HEK293 (cell line): ENCODE data around the gene C1orf74.
"Not testable (repeated sequence)": the region's sequence is repeated elsewhere in the genome, so short reads cannot be mapped to it uniquely, and the experiment has no call there.

Experiments used
- CTCF ChIA-PET: fragments of 350-600 bp; formaldehyde crosslinking; extraction: SDS; loops from one replicate; lab custom pipeline; 2021; ENCODE audit warnings: antibody characterized with exemption; lab: Yijun Ruan, JAX
- POLR2A ChIA-PET: fragments of 300-600 bp; formaldehyde crosslinking; extraction: SDS; loops from one replicate; lab custom pipeline; 2020; ENCODE audit warnings: antibody characterized with exemption, inconsistent platforms; lab: Yijun Ruan, JAX
- H3K27ac ChIP-seq: fragments of 200-500 bp; sonication (Bioruptor generic); 2 replicates; pipeline ENCODE4 v1.5.1; 2014; ENCODE audit warnings: low read depth, low read length, control low read depth, inconsistent platforms; ENCODE audit errors: extremely low read depth
- H3K36me3 ChIP-seq, 2 experiments: fragments of 200-500 bp in 1 of 2; sonication (Bioruptor generic) in 1 of 2; 1 replicate in 1 of 2; 2 replicates in 1 of 2; pipeline ENCODE4 v1.5.1; 2014 to 2017; ENCODE audit warnings: inconsistent platforms in 2 of 2, low read length in 2 of 2; ENCODE audit not compliant: control insufficient read depth in 2 of 2, insufficient read depth in 1 of 2
- H3K4me1 ChIP-seq: fragments of 200-500 bp; sonication (Bioruptor generic); 2 replicates; pipeline ENCODE4 v1.5.1; 2014; ENCODE audit warnings: mild to moderate bottlenecking, low read length, inconsistent platforms; ENCODE audit not compliant: control insufficient read depth, insufficient read depth
- H3K4me3 ChIP-seq: 2 replicates; pipeline ENCODE4 v1.5.1; 2011; ENCODE audit warnings: low read depth, mild to moderate bottlenecking, control low read depth, low read length, moderate library complexity
- H3K9me3 ChIP-seq: fragments of 200-500 bp; sonication (Bioruptor generic); 2 replicates; pipeline ENCODE4 v1.5.1; 2014; ENCODE audit warnings: low read depth, low read length, inconsistent platforms; ENCODE audit not compliant: control insufficient read depth, insufficient read depth
- HOXC10 ChIP-seq: sonication (generic); formaldehyde crosslinking; IDR thresholded peaks from 2 replicates; pipeline ENCODE4 v1.8.1; 2023; ENCODE audit warnings: mild to moderate bottlenecking, missing genetic modification reagents
- MYNN ChIP-seq: fragments of 450-650 bp; formaldehyde crosslinking; IDR thresholded peaks from 2 replicates; pipeline ENCODE4 v1.5.1; 2016; ENCODE audit warnings: missing biosample characterization, missing genetic modification characterization, borderline replicate concordance
- PRDM10 ChIP-seq: fragments of 450-650 bp; formaldehyde crosslinking; IDR thresholded peaks from 2 replicates; pipeline ENCODE4 v1.5.1; 2016; ENCODE audit warnings: missing biosample characterization, missing genetic modification characterization
- REPIN1 ChIP-seq: fragments of 450-650 bp; formaldehyde crosslinking; IDR thresholded peaks from 2 replicates; pipeline ENCODE4 v1.5.1; 2017; ENCODE audit warnings: missing biosample characterization, missing genetic modification characterization, low read depth
- WT1 ChIP-seq: fragments of 450-650 bp; formaldehyde crosslinking; IDR thresholded peaks from 2 replicates; pipeline ENCODE4 v1.5.1; 2016; ENCODE audit warnings: missing biosample characterization, missing genetic modification characterization
- ZBTB48 ChIP-seq: fragments of 450-650 bp; formaldehyde crosslinking; IDR thresholded peaks from 2 replicates; pipeline ENCODE4 v1.5.1; 2016; ENCODE audit warnings: missing biosample characterization, missing genetic modification characterization
- ZBTB6 ChIP-seq: fragments of 450-650 bp; formaldehyde crosslinking; IDR thresholded peaks from 2 replicates; pipeline ENCODE4 v1.5.1; 2017; ENCODE audit warnings: missing biosample characterization, missing genetic modification characterization
- ZFHX2 ChIP-seq: fragments of 450-650 bp; formaldehyde crosslinking; conservative IDR thresholded peaks from 2 replicates; pipeline ENCODE4 v1.5.1; 2016; ENCODE audit warnings: missing biosample characterization, missing genetic modification characterization
- ZIC2 ChIP-seq: fragments of 450-650 bp; formaldehyde crosslinking; IDR thresholded peaks from 2 replicates; pipeline ENCODE4 v1.5.1; 2016; ENCODE audit warnings: missing biosample characterization, missing genetic modification characterization
- ZNF10 ChIP-seq: fragments of 450-650 bp; formaldehyde crosslinking; IDR thresholded peaks from 2 replicates; pipeline ENCODE4 v1.5.1; 2017; ENCODE audit warnings: missing biosample characterization, missing genetic modification characterization
- ZNF146 ChIP-seq: fragments of 450-650 bp; formaldehyde crosslinking; IDR thresholded peaks from 2 replicates; pipeline ENCODE4 v1.5.1; 2016; ENCODE audit warnings: missing biosample characterization, missing genetic modification characterization
- ZNF18 ChIP-seq: fragments of 450-650 bp; formaldehyde crosslinking; IDR thresholded peaks from 2 replicates; pipeline ENCODE4 v1.5.1; 2016; ENCODE audit warnings: missing biosample characterization, missing genetic modification characterization
- ZNF266 ChIP-seq: fragments of 450-650 bp; formaldehyde crosslinking; IDR thresholded peaks from 2 replicates; pipeline ENCODE4 v1.5.1; 2016; ENCODE audit warnings: missing biosample characterization, missing genetic modification characterization, low read depth
- ZNF292 ChIP-seq: fragments of 450-650 bp; formaldehyde crosslinking; IDR thresholded peaks from 2 replicates; pipeline ENCODE4 v1.5.1; 2016; ENCODE audit warnings: low read depth, missing biosample characterization, missing genetic modification characterization, borderline replicate concordance
- ZNF350 ChIP-seq: fragments of 450-650 bp; formaldehyde crosslinking; IDR thresholded peaks from 2 replicates; pipeline ENCODE4 v1.5.0; 2017; ENCODE audit warnings: missing biosample characterization, mild to moderate bottlenecking, missing genetic modification characterization
- ZNF529 ChIP-seq: fragments of 450-650 bp; formaldehyde crosslinking; IDR thresholded peaks from 2 replicates; pipeline ENCODE4 v1.5.1; 2017; ENCODE audit warnings: missing genetic modification characterization, missing biosample characterization; ENCODE audit not compliant: insufficient replicate concordance
- ZNF549 ChIP-seq: fragments of 450-650 bp; IDR thresholded peaks from 2 replicates; pipeline ENCODE4 v1.5.1; 2018; ENCODE audit warnings: missing biosample characterization, missing genetic modification characterization, mild to moderate bottlenecking, inconsistent platforms, moderate library complexity
- ZNF791 ChIP-seq: fragments of 450-650 bp; formaldehyde crosslinking; IDR thresholded peaks from 2 replicates; pipeline ENCODE4 v1.5.1; 2016; ENCODE audit warnings: missing biosample characterization, missing genetic modification characterization
- ZSCAN4 ChIP-seq: fragments of 450-650 bp; formaldehyde crosslinking; IDR thresholded peaks from 2 replicates; pipeline ENCODE4 v1.5.1; 2017; ENCODE audit warnings: missing biosample characterization, missing genetic modification characterization
- TF ChIP-seq, protein P1 (sequence below): fragments of 450-650 bp; formaldehyde crosslinking; IDR thresholded peaks from 2 replicates; pipeline ENCODE4 v1.5.1; 2017; ENCODE audit warnings: missing biosample characterization, missing genetic modification characterization
- TF ChIP-seq, protein P2 (sequence below): fragments of 450-650 bp; formaldehyde crosslinking; IDR thresholded peaks from 2 replicates; pipeline ENCODE4 v1.5.1; 2016; ENCODE audit warnings: missing biosample characterization, missing genetic modification characterization

C1orf74 gene

DNA sequence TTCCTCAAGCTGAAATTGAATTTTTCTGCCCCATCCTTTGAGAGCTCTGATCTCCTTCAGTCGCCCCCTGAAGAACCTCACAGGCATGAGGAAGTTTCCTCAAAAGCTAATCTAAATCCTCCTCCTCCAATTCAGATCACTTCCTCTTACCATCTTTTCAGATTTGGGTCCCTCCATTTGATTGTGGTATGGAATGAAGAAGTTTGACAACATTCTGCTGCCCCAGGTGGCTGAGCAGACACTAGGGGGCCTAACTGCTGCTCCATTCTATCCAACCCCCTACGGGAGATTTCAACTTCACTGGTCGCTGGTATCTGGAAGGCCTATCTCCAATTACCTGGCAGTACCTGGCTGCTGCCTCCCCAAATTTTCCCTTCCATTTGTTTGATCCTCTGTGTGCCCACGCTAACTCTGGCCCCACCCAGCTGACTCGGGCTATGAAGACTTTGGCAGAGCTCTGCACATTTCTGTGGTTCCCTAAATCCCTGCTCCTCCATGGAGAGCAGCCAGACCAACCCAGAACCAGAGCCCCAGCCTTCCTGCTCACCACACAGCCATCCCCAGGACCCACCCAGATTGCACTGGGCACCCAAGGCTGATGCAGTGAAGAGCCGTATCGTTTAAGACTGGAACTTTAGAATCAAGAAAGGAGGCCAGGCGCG is 13.8 kb upstream of the C1orf74 start:
- Histone ChIP-seq H3K9me3 (no peaks in the 10 kb centered on the region), H3K27ac (no peak overlapping the region), H3K4me3 (no peak overlapping the region)
- TF ChIP-seq, protein P1, sequence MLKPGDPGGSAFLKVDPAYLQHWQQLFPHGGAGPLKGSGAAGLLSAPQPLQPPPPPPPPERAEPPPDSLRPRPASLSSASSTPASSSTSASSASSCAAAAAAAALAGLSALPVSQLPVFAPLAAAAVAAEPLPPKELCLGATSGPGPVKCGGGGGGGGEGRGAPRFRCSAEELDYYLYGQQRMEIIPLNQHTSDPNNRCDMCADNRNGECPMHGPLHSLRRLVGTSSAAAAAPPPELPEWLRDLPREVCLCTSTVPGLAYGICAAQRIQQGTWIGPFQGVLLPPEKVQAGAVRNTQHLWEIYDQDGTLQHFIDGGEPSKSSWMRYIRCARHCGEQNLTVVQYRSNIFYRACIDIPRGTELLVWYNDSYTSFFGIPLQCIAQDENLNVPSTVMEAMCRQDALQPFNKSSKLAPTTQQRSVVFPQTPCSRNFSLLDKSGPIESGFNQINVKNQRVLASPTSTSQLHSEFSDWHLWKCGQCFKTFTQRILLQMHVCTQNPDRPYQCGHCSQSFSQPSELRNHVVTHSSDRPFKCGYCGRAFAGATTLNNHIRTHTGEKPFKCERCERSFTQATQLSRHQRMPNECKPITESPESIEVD (tag by site-specific recombination), result no peak
- peak; percentile 30; the same call in 1 of the 2 replicates for TF ChIP-seq PRDM10 (tag by site-specific recombination)
- TF ChIP-seq, all 188 proteins: peak for 1
- POLR2A ChIA-PET, result no interaction called here
- CTCF ChIA-PET, result interaction anchor here (0.7 to 6.5 kb wide), 6 partner anchors 10 to 222 kb away, joined by 3 to 49 read pairs (median 4); partner anchors contain the start of genes C1orf74 and UTP25
- H3K36me3 ChIP-seq, result no peaks in the 10 kb centered on the region
- H3K4me1 ChIP-seq, result peaks cover 11% of the 10 kb centered on the region; the same call in 1 of the 2 replicates

GRCh38 chr1:209793711-209794110 is 9.4 kb upstream of the C1orf74 start:
- H3K9me3 ChIP-seq, H3K36me3 ChIP-seq, POLR2A ChIA-PET, H3K4me3 ChIP-seq, H3K4me1 ChIP-seq, H3K27ac ChIP-seq: not testable (repeated sequence)
- CTCF ChIA-PET, result interaction anchor here (0.6 to 1.0 kb wide), 3 partner anchors 22 to 202 kb away, joined by 3 to 5 read pairs (median 3); no protein-coding TSS in a partner anchor
- TF ChIP-seq, protein P2, sequence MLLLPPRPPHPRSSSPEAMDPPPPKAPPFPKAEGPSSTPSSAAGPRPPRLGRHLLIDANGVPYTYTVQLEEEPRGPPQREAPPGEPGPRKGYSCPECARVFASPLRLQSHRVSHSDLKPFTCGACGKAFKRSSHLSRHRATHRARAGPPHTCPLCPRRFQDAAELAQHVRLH, result peak; percentile 72; the same call in 1 of the 2 replicates
- peak; percentile 83 for TF ChIP-seq ZNF146 (tag by site-specific recombination)

GRCh38 chr1:209791920-209792319 is 7.6 kb upstream of the C1orf74 start:
- POLR2A ChIA-PET, result no interaction called here
- TF ChIP-seq ZNF10 (tag by site-specific recombination), result no peak
- no peak for TF ChIP-seq ZBTB48 (tag by site-specific recombination)
- TF ChIP-seq ZFHX2 (tag by site-specific recombination), result no peak
- TF ChIP-seq ZNF292 (tag by site-specific recombination), result no peak
- no peak for TF ChIP-seq REPIN1 (tag by site-specific recombination)
- TF ChIP-seq ZNF18 (tag by site-specific recombination), result no peak
- TF ChIP-seq ZNF791 (tag by site-specific recombination), result no peak
- no peak for TF ChIP-seq ZSCAN4
- TF ChIP-seq ZNF350 (tag by site-specific recombination), result no peak
- TF ChIP-seq ZNF529, result no peak
- TF ChIP-seq ZNF549 (tag by site-specific recombination), result no peak
- no peak for TF ChIP-seq ZIC2
- TF ChIP-seq HOXC10 (CRISPR knock-in tag), result no peak
- no peak for TF ChIP-seq MYNN (tag by site-specific recombination)
- TF ChIP-seq ZNF266 (tag by site-specific recombination), result no peak
- no peak for TF ChIP-seq ZBTB6
- TF ChIP-seq WT1 (tag by site-specific recombination), result no peak

More at GRCh38 chr1:209791920-209792319, 7.6 kb upstream of the C1orf74 start:
- no peak overlapping the region for H3K4me3 ChIP-seq
- no peaks in the 10 kb centered on the region; a peak in 1 of 3 replicates for H3K36me3 ChIP-seq
- H3K27ac ChIP-seq, result no peak overlapping the region
- CTCF ChIA-PET, result interaction anchor here (0.6 to 2.4 kb wide), 3 partner anchors 32 to 583 kb away, joined by 3 to 9 read pairs (median 3); no protein-coding TSS in a partner anchor
- H3K4me1 ChIP-seq, result no peaks in the 10 kb centered on the region
- H3K9me3 ChIP-seq, result no peaks in the 10 kb centered on the region
